Smooth muscle cell (in vitro differentiated cells): ENCODE results near the gene SLC30A4. TPM values are rescaled to one million over a fixed set of nuclear protein-coding genes. Genes with fewer than 3 reads are reported as not detected.

Source experiments
- DNase-seq: peaks from one replicate; lab custom pipeline; 2025; ENCODE audit not compliant: unreplicated experiment; lab: John Stamatoyannopoulos, UW
- H2AFZ ChIP-seq: fragments of 200-600 bp; sonication (generic); 2 replicates; pipeline ENCODE4 v1.6.0; 2016; ENCODE audit warnings: antibody characterized with exemption, low read depth, mild to moderate bottlenecking
- H3F3A ChIP-seq: fragments of 200-600 bp; sonication (generic); 2 replicates; pipeline ENCODE4 v1.6.0; 2017; ENCODE audit warnings: antibody characterized with exemption, low read depth
- H3K27ac ChIP-seq: fragments of 200-600 bp; sonication (generic); 2 replicates; pipeline ENCODE4 v1.5.1; 2016; ENCODE audit warnings: low read depth, mild to moderate bottlenecking
- H3K27me3 ChIP-seq: fragments of 200-600 bp; sonication (generic); 2 replicates; pipeline ENCODE4 v1.6.1; 2016; ENCODE audit warnings: low read depth, mild to moderate bottlenecking
- H3K36me3 ChIP-seq: fragments of 200-600 bp; sonication (generic); 2 replicates; pipeline ENCODE4 v1.5.1; 2016; ENCODE audit warnings: low read depth
- H3K4me1 ChIP-seq: fragments of 200-600 bp; sonication (generic); 2 replicates; pipeline ENCODE4 v1.5.1; 2016; ENCODE audit warnings: low read depth
- H3K4me2 ChIP-seq: fragments of 200-600 bp; sonication (generic); 2 replicates; pipeline ENCODE4 v1.6.0; 2016; ENCODE audit warnings: mild to moderate bottlenecking
- H3K4me3 ChIP-seq: fragments of 200-600 bp; sonication (generic); 2 replicates; pipeline ENCODE4 v1.5.1; 2016; ENCODE audit warnings: mild to moderate bottlenecking
- H3K79me2 ChIP-seq: fragments of 200-600 bp; sonication (generic); 2 replicates; pipeline ENCODE4 v1.6.0; 2016; ENCODE audit warnings: low read depth, mild to moderate bottlenecking
- H3K9ac ChIP-seq: fragments of 200-600 bp; sonication (generic); 2 replicates; pipeline ENCODE4 v1.6.0; 2016; ENCODE audit warnings: low read depth
- H3K9me3 ChIP-seq: fragments of 200-600 bp; sonication (generic); replicated peaks from 2 replicates; pipeline ENCODE4 v1.5.1; 2016; ENCODE audit warnings: low read depth
- H4K20me1 ChIP-seq: fragments of 200-600 bp; sonication (generic); 2 replicates; pipeline ENCODE4 v1.6.0; 2016; ENCODE audit warnings: low read depth
- WGBS: methylation state at CpG from one replicate; pipeline ENCODE4 v1.1.7; 2016; ENCODE audit warnings: low lambda C conversion rate; 5-methylcytosine and 5-hydroxymethylcytosine counted together
- polyA plus RNA-seq: library from polyadenylated mRNA; unstranded; fragments of >200 nt; fragmentation: Nextera tagmentation; extraction: Ambion mirVana; gene quantifications from 2 replicates; pipeline ENCODE4 v1.2.1, GENCODE V29; 2016
- total RNA-seq: library from RNA; depleted of rRNA; stranded (reverse); fragments of >200 nt; gene quantifications from 2 replicates; pipeline ENCODE4 v1.2.3, GENCODE V29; 2014
- TF ChIP-seq, protein P1 (sequence below): fragments of 200-600 bp; sonication (generic); IDR thresholded peaks from 2 replicates; pipeline ENCODE4 v1.5.1; 2017; ENCODE audit warnings: borderline replicate concordance, mild to moderate bottlenecking, antibody characterized with exemption; ENCODE audit not compliant: insufficient read depth, poor library complexity, severe bottlenecking

The SLC30A4 gene
- total and polyA plus RNA-seq, 2 experiments from 2014 or later = 1.9 to 7.9 TPM

DNA sequence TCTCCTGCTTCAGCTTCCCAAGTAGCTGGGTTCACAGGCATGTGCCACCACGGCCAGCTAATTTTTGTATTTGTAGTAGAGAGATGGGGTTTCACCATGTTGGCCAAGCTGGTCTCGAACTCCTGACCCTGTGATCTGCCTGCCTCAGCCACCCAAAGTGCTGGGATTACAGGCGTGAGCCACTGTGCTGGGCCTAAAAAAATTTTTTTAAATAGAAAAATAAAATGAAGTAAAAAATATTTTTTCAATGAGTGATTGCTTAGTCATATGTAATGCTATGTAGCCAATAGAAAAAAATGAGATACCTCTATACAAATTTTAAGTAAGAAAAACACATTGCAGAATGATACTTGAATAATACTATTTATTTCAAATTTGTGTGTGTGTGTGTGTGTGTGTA lies 27.9 kb upstream of the SLC30A4 start:
- WGBS = 84% methylated on average over 3 of the region's 3 CpGs
- Histone ChIP-seq H3K27ac (no peak overlapping the region), H3F3A (no peaks in the 10 kb centered on the region), H3K4me1 (no peaks in the 10 kb centered on the region), H4K20me1 (no peaks in the 10 kb centered on the region), H3K4me2 (no peak overlapping the region), H3K27me3 (peaks cover 9% of the 10 kb centered on the region), H3K79me2 (no peaks in the 10 kb centered on the region), H3K4me3 (no peak overlapping the region), H3K9me3 (no peaks in the 10 kb centered on the region), H2AFZ (no peak overlapping the region), H3K36me3 (no peaks in the 10 kb centered on the region), H3K9ac (no peak overlapping the region)
- TF ChIP-seq, protein P1, sequence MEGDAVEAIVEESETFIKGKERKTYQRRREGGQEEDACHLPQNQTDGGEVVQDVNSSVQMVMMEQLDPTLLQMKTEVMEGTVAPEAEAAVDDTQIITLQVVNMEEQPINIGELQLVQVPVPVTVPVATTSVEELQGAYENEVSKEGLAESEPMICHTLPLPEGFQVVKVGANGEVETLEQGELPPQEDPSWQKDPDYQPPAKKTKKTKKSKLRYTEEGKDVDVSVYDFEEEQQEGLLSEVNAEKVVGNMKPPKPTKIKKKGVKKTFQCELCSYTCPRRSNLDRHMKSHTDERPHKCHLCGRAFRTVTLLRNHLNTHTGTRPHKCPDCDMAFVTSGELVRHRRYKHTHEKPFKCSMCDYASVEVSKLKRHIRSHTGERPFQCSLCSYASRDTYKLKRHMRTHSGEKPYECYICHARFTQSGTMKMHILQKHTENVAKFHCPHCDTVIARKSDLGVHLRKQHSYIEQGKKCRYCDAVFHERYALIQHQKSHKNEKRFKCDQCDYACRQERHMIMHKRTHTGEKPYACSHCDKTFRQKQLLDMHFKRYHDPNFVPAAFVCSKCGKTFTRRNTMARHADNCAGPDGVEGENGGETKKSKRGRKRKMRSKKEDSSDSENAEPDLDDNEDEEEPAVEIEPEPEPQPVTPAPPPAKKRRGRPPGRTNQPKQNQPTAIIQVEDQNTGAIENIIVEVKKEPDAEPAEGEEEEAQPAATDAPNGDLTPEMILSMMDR = no peak
- no peak for DNase-seq

DNA sequence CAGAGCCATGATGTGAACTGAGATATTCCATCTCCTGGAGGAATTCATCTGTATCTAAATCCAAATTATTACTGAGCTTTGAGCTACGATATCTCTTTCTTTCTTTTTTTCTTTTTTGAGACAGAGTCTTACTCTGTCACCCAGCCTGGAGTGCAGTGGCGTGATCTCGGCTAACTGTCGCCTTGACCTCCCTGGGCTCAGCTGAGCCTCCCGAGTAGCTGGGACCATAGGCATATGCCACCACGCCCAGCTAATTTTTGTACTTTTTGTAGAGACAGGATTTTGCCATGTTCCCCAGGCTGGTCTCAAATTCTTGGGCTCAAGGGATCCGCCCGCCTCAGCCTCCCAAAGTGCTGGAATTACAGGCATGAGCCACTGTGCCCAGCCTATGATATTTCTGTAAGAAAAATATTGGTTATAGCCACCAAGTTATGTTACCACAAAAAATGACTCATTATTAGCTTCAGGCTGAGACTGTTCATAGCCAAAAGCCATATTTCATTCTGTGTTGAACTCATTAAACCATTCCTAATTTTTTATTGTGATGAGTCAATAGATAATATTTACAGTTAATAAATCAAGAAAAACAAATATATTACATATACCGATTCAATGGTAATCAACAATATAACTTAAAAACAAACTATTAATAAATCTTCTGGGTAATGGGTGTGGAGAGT lies 27.1 kb upstream of the SLC30A4 start:
- no peaks in the 10 kb centered on the region for H3K9me3 ChIP-seq
- H3K36me3 ChIP-seq = no peaks in the 10 kb centered on the region
- H3F3A ChIP-seq = no peaks in the 10 kb centered on the region
- H3K4me1 ChIP-seq = no peaks in the 10 kb centered on the region
- TF ChIP-seq, protein P1 = no peak
- H3K27me3 ChIP-seq = peaks cover 1% of the 10 kb centered on the region
- H3K79me2 ChIP-seq = no peaks in the 10 kb centered on the region
- no peak for DNase-seq
- H3K9ac ChIP-seq = no peak overlapping the region
- no peak overlapping the region for H3K27ac ChIP-seq
- no peaks in the 10 kb centered on the region for H4K20me1 ChIP-seq
- H3K4me3 ChIP-seq = no peak overlapping the region
- 97% methylated on average over 9 of the region's 9 CpGs for WGBS
- no peak overlapping the region for H3K4me2 ChIP-seq
- no peak overlapping the region for H2AFZ ChIP-seq

- H2AFZ ChIP-seq = no peak overlapping the region
- H3K9ac ChIP-seq = no peak overlapping the region
- WGBS = 90% methylated on average over 17 of the region's 17 CpGs
- TF ChIP-seq, protein P1 = no peak
- no peaks in the 10 kb centered on the region for H3K9me3 ChIP-seq
- H3K36me3 ChIP-seq = no peaks in the 10 kb centered on the region
- H4K20me1 ChIP-seq = no peaks in the 10 kb centered on the region
- no peak overlapping the region for H3K4me3 ChIP-seq
- H3F3A ChIP-seq = no peaks in the 10 kb centered on the region
- H3K27ac ChIP-seq = no peak overlapping the region
- H3K79me2 ChIP-seq = no peaks in the 10 kb centered on the region
- H3K27me3 ChIP-seq = no peaks in the 10 kb centered on the region
- no peak overlapping the region for H3K4me2 ChIP-seq
- DNase-seq = no peak
- H3K4me1 ChIP-seq = no peaks in the 10 kb centered on the region
Measured at GRCh38 chr15:45548753-45549520, 26.4 kb upstream of the SLC30A4 start.
